ENCODE results near the gene OBP2A. TPM values are rescaled to one million over a fixed set of nuclear protein-coding genes. Genes with fewer than 3 reads are reported as not detected.

Gene OBP2A
- total and polyA plus RNA-seq, 10 of the 15 experiments (the other 5 are each of a cell fraction or from before 2014, with no cell fraction given): not detected

DNA sequence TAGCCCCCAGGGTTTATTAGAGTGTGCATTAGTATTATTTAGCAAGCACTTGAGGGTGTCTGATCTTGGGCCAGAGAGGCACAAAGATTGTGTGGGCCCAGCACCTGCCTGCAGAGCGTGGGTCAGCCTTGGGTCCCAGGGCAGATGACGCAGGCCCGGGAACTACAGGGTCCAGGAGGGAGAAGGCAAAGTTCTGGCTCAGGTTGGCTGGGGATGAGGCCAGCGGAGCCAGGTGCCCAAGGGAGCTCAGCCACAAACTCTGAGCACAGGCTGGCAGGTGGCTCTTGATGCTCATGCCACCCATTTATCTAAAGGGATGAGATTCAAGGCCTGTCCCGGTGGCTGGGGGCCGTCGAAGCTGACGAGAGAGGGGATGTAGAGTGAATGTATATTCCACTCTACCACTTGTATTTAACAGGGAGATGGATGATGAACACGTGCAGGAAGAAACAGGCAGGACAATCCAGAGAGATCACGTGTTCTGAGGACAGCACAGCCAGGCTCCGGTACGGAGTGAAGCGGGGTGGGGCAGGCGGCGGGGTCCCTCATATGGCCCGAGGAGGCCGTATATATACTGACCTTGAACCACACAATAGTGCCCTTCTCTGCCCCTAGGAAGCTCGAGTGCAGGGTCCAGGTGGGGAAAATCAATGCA lies 818 bp upstream of the OBP2A start:
- no peak overlapping the region for H3K4me2 ChIP-seq (ENCODE audit: control insufficient read depth, insufficient read depth)
- H3K4me1 ChIP-seq (ENCODE audit: control insufficient read depth, insufficient read depth, low read length): no peaks in the 10 kb centered on the region
- no peak overlapping the region for H3K4me3 ChIP-seq
- H3K9me3 ChIP-seq (replicated peaks; ENCODE audit: control insufficient read depth, insufficient read depth, low read length): no peaks in the 10 kb centered on the region
- ChIA-PET RAD21 (ENCODE audit: unreplicated experiment) (no interaction called here), SMC1A (ENCODE audit: uncharacterized antibody, unreplicated experiment) (no interaction called here), POLR2A (no interaction called here), CTCF (no interaction called here)
- ATAC-seq (no peak), DNase-seq (ENCODE audit: low read depth, low spot score) (no peak), FAIRE-seq (no peak)
- in situ Hi-C loops (cut with MboI): no loop called here
- TF ChIP-seq NR2C1 (IDR thresholded peaks at IDR 0.05) (no peak), NFYA (IDR thresholded peaks at IDR 0.05; ENCODE audit: borderline replicate concordance, low read depth, low read length) (no peak), ATF3 (IDR thresholded peaks at IDR 0.05; ENCODE audit: borderline replicate concordance, extremely low read depth, low read depth, low read length) (no peak), NR2F1 (conservative IDR thresholded peaks at IDR 0.05) (no peak), MYB (IDR thresholded peaks at IDR 0.05; ENCODE audit: borderline replicate concordance, low read depth, low read length) (no peak), EZH2 (IDR thresholded peaks at IDR 0.05; ENCODE audit: borderline replicate concordance, control insufficient read depth, low read depth, low read length) (no peak), MEF2A (IDR thresholded peaks at IDR 0.05; ENCODE audit: insufficient read depth, low read depth, low read length) (no peak), SMAD1 (IDR thresholded peaks at IDR 0.05; ENCODE audit: low read depth, partially characterized antibody) (no peak), PML (IDR thresholded peaks at IDR 0.05; ENCODE audit: low read length) (no peak), POU2F2 (IDR thresholded peaks at IDR 0.05; ENCODE audit: borderline replicate concordance, low read depth, low read length) (no peak), KAT2A (conservative IDR thresholded peaks at IDR 0.05; ENCODE audit: control insufficient read depth, low read depth, low read length) (no peak), SMAD5 (IDR thresholded peaks at IDR 0.05; ENCODE audit: low read depth) (no peak), ZNF384 (IDR thresholded peaks at IDR 0.05; ENCODE audit: borderline replicate concordance, low read depth, low read length) (no peak)
- TF ChIP-seq, protein P1, sequence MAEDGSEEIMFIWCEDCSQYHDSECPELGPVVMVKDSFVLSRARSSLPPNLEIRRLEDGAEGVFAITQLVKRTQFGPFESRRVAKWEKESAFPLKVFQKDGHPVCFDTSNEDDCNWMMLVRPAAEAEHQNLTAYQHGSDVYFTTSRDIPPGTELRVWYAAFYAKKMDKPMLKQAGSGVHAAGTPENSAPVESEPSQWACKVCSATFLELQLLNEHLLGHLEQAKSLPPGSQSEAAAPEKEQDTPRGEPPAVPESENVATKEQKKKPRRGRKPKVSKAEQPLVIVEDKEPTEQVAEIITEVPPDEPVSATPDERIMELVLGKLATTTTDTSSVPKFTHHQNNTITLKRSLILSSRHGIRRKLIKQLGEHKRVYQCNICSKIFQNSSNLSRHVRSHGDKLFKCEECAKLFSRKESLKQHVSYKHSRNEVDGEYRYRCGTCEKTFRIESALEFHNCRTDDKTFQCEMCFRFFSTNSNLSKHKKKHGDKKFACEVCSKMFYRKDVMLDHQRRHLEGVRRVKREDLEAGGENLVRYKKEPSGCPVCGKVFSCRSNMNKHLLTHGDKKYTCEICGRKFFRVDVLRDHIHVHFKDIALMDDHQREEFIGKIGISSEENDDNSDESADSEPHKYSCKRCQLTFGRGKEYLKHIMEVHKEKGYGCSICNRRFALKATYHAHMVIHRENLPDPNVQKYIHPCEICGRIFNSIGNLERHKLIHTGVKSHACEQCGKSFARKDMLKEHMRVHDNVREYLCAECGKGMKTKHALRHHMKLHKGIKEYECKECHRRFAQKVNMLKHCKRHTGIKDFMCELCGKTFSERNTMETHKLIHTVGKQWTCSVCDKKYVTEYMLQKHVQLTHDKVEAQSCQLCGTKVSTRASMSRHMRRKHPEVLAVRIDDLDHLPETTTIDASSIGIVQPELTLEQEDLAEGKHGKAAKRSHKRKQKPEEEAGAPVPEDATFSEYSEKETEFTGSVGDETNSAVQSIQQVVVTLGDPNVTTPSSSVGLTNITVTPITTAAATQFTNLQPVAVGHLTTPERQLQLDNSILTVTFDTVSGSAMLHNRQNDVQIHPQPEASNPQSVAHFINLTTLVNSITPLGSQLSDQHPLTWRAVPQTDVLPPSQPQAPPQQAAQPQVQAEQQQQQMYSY (CRISPR knock-in tag; IDR thresholded peaks at IDR 0.05): no peak
- TF ChIP-seq, protein P2, sequence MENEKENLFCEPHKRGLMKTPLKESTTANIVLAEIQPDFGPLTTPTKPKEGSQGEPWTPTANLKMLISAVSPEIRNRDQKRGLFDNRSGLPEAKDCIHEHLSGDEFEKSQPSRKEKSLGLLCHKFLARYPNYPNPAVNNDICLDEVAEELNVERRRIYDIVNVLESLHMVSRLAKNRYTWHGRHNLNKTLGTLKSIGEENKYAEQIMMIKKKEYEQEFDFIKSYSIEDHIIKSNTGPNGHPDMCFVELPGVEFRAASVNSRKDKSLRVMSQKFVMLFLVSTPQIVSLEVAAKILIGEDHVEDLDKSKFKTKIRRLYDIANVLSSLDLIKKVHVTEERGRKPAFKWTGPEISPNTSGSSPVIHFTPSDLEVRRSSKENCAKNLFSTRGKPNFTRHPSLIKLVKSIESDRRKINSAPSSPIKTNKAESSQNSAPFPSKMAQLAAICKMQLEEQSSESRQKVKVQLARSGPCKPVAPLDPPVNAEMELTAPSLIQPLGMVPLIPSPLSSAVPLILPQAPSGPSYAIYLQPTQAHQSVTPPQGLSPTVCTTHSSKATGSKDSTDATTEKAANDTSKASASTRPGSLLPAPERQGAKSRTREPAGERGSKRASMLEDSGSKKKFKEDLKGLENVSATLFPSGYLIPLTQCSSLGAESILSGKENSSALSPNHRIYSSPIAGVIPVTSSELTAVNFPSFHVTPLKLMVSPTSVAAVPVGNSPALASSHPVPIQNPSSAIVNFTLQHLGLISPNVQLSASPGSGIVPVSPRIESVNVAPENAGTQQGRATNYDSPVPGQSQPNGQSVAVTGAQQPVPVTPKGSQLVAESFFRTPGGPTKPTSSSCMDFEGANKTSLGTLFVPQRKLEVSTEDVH (IDR thresholded peaks at IDR 0.05; ENCODE audit: low read depth, partially characterized antibody): no peak
- no peaks in the 10 kb centered on the region for H3K36me3 ChIP-seq (ENCODE audit: control insufficient read depth in 2 of 2, insufficient read depth in 2 of 2, low read length in 1 of 2)
- no peaks in the 10 kb centered on the region for H4K20me1 ChIP-seq (ENCODE audit: control insufficient read depth, insufficient read depth)
- H2AFZ ChIP-seq (ENCODE audit: control insufficient read depth, low read depth, low read length): no peak overlapping the region
- no peaks in the 10 kb centered on the region for H3K79me2 ChIP-seq (ENCODE audit: control insufficient read depth, insufficient read depth, low read length)
- WGBS (ENCODE audit: insufficient coverage, insufficient replicate concordance, low lambda C conversion rate, missing lambda C conversion rate): 54% methylated on average over 18 of the region's 18 CpGs
- intact Hi-C loops (cut with micrococcal nuclease; ENCODE audit: unreplicated experiment): no loop called here
- BruUV-seq (replicated peaks): no TSS peak
- H3K27ac ChIP-seq (ENCODE audit: control insufficient read depth, insufficient read depth): no peak overlapping the region
- no peak overlapping the region for H3K9ac ChIP-seq (ENCODE audit: control insufficient read depth, insufficient read depth, low read length)
- H3K27me3 ChIP-seq (replicated peaks in 1 of 2; ENCODE audit: control insufficient read depth in 2 of 2, insufficient read depth in 2 of 2, low read length in 1 of 2): no peaks in the 10 kb centered on the region

Measured in GM12878 (cell line).